Hepatic stellate cell (primary cell): ENCODE results near the gene NDUFA6.
A peak's percentile ranks its signal among the peaks of the same experiment; 100 is the strongest.
"Not testable (repeated sequence)": the region's sequence is repeated elsewhere in the genome, so short reads cannot be mapped to it uniquely, and the experiment has no call there.

Experiments
- DNase-seq: peaks from one replicate; pipeline ENCODE4 v3.0.0; 2011; ENCODE audit warnings: low spot score

The NDUFA6 gene

GRCh38 chr22:42090596-42091454, at the start of gene NDUFA6:
NDUFA6 (minus strand) TSS chr22:42090772; CDS start chr22:42090744, 28 bp downstream.
- DNase-seq: peak; percentile 99

DNA sequence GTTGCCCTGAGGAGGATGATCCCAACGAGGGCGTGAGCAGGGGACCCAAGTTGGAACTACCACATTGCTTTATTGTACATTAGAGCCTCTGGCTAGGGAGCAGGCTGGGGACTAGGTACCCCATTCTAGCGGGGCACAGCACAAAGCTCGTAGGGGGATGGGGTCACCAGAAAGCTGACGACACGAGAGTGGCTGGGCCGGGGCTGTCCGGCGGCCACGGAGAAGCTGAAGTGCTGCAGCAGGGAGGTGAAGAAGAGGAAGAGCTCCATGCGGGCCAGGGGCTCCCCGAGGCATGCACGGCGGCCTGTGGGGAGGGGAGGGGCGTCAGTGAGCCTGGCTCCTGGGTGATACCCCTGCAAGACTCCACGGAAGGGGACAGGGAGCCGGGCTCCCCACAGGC, 49.6 kb upstream of the NDUFA6 start:
- not testable (repeated sequence) for DNase-seq

GRCh38 chr22:42139508-42139907, 48.9 kb upstream of the NDUFA6 start:
- not testable (repeated sequence) for DNase-seq

DNA sequence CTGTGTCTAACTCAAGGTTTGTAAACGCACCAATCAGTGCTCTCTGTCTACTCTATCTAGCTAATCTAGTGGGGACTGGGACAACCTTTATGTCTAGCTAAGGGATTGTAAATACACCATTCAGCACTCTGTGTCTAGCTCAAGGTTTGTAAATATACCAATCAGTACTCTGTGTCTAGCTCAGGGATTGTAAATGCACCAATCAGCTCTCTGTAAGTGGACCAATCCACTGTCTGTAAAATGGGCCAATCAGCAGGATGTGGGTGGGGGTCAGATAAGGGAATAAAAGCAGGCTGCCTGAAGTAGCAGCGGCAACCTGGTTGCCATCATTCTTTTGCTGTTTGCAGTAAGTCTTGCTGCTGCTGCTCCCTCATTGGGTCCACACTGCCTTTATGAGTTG, 48.4 kb upstream of the NDUFA6 start:
- DNase-seq: no peak

- DNase-seq: no peak
Observed at GRCh38 chr22:42138122-42138770, 47.7 kb upstream of the NDUFA6 start.

DNA sequence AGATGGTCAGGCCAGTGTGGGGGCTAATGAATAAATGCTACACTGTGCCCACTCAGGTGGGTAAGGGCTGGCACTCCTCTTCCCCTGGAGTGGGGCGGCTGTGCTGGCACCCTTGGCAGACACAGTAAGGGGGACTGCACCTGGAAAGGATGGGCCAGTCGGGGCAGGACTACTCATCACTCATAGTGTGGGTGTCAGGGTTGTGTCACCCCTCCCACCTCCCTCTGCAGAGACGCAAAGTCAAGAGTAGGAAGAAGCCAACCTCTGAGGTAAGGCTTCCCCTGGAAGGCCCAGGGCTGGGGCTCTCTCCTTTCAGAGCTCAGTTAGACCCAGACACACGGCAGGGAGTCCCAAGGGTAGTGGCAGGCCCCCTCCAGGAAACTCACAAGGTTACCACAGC, 45.1 kb upstream of the NDUFA6 start:
- DNase-seq: not testable (repeated sequence)

DNA sequence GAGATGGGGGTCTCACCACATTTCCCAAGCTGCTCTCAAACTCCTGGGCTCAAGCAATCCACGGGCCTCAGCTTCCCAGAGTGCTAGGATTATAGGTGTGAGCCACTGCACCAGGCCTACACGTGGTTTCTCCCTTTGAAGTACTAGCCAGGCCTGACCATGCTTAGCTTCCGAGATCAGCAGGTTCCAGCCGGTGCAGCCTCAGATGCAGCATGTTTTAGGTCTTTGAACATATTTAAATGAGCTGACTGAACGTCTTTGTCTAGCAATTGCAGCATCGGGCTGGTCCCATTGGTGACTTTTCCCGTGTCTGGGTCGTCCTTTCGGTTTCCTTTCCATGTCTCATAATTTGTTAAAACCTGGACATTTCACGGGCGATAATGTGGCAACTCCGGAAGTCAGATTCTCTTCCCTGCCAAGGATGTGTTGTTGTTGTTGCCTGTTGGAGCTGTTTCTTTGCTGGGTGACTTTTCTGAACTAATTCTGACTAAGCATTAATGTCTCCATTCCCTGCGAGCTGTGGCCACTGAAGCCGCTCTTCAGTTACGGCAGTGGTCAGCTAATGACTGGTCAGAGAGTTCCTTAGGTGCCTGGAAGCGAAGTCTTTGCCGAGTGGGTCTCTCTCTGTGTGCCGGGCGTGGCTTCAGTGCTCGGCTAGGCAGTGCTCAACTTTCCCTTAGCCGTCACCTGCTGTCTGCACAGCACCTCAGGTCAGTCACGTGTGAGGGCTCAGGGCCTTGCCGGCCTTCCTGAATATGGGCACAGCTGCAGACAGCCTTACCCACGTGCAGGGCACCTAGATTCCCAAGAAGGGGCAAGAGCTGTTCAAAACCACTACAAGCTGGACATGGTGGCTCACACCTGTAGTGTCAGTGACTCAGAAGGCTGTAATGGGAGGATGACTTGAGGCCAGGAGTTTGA, 43.8 kb upstream of the NDUFA6 start:
- no peak for DNase-seq

DNA sequence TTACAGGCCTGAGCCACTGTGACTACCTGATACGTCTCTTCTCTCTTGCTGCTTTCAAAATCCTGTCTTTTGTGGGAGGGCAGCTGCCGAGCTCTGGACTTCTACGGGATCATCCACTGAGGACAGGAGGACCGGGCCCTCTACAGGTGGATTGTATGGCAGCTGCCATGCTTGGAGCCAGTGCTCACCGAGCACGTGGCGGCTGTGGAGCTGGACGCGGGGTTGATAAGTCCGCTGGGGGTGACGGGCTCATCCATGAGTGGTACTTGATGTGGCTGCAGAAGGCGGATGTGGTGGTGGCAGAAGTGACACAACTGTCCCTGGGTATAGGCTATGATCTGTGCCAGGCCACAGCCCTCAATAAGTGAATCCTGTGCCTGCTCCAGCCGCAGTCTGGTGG, 41.9 kb upstream of the NDUFA6 start:
- DNase-seq: no peak

- no peak for DNase-seq
Observed at GRCh38 chr22:42131562-42131961, 41.0 kb upstream of the NDUFA6 start.

DNA sequence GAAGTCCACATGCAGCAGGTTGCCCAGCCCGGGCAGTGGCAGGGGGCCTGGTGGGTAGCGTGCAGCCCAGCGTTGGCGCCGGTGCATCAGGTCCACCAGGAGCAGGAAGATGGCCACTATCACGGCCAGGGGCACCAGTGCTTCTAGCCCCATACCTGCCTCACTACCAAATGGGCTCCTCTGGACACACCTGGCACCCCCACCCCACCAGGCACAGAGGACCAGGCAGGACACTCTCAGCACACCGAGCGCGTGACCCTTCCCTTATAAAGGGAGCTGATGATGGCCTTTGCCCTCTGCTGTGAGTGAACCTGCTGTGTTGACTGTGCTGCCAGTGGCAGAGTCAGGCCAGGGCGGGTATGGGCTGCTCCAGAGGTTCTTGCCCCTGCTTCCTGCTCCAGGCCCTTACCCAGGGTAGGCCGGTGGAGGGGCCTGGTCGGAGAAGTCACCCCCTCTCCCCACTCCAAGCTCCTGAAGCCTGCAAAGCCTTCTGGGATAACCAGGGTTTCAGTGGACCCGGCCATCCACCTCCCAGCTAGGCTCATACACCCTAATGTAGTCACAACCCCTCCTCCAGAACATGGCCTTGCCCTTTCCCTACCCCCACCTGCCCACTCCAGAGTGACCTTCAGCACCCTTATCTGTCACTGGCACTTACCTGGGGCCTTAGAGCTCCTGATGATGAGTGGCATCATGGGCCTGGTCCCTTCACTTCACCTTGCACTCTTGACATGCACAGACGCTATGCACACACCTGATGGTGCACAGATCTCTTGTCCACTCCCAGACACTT, 40.3 kb upstream of the NDUFA6 start, which contains the start of gene CYP2D6:
Gene CYP2D6 (minus strand): TSS at position 172 of the 793 bp plus-strand sequence. CDS start 19 bp downstream, at position 153.
- DNase-seq: not testable (repeated sequence)

DNA sequence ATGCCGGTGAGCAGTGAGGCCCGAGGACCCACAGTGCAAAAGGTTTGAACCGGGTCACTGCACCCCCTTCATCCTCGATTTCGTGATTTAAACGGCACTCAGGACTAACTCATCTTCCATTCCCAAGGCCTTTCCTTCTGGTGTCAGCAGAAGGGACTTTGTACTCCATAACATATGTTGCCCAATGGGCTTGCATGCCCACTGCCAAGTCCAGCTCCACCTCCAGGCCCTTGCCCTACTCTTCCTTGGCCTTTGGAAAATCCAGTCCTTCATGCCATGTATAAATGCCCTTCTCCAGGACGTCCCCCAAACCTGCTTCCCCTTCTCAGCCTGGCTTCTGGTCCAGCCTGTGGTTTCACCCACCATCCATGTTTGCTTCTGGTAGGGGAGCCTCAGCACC, 39.6 kb upstream of the NDUFA6 start:
- DNase-seq: not testable (repeated sequence)

- DNase-seq: not testable (repeated sequence)
Observed at GRCh38 chr22:42128776-42129694, 38.5 kb upstream of the NDUFA6 start.

DNA sequence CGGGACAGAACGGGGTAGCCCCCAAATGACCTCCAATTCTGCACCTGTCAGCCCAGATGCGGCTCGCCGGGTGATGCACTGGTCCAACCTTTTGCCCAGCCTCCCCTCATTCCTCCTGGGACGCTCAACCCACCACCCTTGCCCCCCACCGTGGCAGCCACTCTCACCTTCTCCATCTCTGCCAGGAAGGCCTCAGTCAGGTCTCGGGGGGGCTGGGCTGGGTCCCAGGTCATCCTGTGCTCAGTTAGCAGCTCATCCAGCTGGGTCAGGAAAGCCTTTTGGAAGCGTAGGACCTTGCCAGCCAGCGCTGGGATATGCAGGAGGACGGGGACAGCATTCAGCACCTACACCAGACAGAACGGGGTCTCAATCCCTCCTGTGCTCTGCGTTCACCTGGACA, 37.4 kb upstream of the NDUFA6 start:
- DNase-seq: not testable (repeated sequence)

DNA sequence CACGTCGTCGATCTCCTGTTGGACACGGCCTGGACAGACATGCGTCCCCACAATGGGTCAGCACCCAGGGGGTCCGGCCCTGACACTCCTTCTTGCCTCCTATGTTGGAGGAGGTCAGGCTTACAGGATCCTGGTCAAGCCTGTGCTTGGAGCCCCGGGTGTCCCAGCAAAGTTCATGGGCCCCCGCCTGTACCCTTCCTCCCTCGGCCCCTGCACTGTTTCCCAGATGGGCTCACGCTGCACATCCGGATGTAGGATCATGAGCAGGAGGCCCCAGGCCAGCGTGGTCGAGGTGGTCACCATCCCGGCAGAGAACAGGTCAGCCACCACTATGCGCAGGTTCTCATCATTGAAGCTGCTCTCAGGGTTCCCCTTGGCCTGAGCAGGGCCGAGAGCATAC, 37.0 kb upstream of the NDUFA6 start:
- no peak for DNase-seq

GRCh38 chr22:42123529-42123928, 33.0 kb upstream of the NDUFA6 start:
- DNase-seq: not testable (repeated sequence)

- not testable (repeated sequence) for DNase-seq
Observed at GRCh38 chr22:42120231-42121021, 29.9 kb upstream of the NDUFA6 start.

DNA sequence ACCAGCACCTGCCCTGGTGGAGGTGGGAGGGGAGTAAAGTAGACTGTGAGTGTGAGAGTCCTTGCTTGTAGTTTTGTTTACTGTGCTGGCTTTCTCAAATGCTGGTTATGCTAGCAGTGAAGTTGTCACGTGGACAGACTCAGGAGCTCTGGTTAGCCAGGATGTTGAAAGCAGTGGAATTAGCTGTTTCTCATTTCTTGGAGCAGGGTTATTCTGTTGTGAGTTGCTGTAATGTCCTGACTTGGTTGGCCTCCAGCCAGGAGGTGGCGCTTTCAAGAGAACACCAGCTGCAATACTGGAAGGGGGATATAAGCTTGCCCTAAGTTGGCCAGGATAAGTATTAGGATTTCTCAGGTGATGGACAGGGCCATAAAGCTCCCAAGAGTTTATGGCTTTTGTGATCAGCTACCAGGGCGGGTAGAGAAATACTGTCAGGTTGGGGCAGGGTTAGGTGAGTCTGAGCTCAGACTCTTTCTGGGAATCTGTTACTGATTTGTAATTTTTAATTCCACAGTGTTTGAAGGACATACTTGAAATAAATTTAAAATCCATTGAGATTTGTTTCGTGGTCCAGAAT, 26.4 kb upstream of the NDUFA6 start:
- no peak for DNase-seq

DNA sequence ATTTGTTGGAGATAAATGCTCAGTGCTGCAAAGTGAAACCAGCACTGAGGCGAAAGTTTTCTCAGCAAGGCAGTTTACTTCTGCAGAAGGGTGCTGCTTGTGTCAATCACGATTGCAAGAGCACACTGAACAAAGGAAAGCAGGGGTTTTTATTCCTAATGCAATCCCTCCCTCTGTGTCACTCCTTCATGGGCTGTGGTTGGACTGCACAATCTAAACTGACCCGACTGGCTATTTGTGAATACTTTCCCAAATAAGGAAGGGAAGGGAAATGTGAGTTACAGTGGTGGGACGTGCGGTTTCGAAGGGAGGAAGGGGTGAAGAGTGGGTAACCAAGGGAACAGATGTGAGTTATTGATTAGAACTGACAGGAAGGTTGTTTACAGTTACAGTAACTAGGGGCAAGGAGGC, 24.9 kb upstream of the NDUFA6 start:
- not testable (repeated sequence) for DNase-seq

- DNase-seq: no peak
Observed at GRCh38 chr22:42114721-42115120, 24.1 kb upstream of the NDUFA6 start.
